UCSD-AML1 (cell line): ENCODE data around the gene C10orf53.
"Not testable (repeated sequence)": the region's sequence is repeated elsewhere in the genome, so short reads cannot be mapped to it uniquely, and the experiment has no call there.

Source experiments
- DNase-seq: peaks from one replicate; lab custom pipeline; 2025; ENCODE audit not compliant: unreplicated experiment; lab: John Stamatoyannopoulos, UW

Gene C10orf53

DNA sequence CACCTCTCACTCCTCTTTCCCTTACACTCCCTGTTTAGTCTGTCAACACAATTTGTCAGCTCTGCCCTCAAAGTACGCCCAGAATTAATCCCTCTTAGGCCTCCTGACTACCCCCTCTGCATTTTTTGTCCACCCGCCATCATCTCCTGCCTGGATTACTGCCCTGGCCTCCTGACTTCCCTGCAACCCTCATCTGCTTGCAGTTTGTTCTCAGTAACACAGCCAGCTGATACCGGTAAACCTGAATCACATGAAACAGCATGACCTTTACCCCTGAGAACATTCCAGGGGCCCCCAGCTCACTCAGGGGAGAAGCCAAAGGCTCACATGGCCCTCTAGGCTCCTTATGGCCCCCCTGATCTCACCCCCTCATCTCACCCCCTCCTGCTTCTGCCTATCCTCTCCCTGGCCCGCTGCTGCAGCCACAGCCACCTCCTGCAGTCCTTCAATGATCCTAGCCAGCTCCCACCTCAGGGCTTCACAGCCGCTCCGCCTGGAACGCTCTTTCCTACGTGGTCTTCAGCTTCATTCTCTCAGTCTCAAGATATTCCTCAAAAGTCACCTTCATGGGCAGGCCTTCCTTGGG, 8.9 kb downstream of the C10orf53 start:
- DNase-seq, result no peak

DNA sequence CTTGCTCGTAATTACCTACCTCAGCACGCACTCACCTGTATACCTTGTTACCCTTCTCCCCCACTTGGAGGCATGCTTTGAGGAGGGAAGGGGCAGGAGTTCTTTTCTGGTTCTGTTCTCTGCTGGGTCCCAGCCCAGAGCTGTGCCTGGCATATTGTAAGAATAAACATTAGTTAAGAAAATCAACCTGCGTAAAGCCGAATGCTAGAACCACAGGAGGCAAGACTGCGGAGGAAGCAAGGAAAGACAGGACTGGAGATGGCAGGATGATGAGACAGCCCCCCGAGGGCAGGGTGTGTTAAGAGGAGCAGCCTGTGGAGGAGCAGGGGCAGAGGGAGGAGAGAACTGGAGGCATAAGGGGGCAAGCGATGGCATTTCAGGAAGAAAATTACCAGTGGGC, 9.5 kb downstream of the C10orf53 start:
- no peak for DNase-seq

DNA sequence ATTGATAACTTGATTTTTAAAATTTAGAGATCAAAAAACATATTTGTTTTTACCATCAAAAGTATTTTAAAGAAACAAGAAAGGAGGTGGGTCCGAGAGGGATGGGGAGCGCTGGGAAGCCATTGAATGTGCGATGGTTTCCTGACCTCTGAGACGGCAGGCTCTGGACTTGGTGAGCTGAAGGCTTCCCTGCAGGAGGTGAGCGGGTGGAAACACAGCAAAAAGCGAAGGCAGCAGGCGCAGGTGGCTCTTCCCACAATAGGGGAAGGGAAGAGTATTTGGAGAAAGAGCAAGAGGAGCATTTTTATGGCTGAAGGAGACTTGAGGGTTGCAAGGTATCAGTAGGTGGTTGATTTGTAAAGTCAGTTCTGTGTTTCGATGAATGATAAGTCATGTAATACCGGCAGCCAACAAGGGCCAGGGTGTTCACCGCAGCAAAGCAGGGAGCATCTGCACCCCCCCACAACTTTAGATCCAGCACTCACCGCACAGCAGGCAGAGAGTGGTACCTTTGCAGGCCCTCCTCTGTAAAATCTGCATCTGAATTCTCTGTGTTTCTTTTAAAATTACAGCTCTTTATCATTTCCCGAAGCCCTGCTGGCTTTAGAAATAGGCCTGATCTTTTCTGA, 10.5 kb downstream of the C10orf53 start:
- DNase-seq, result no peak

DNA sequence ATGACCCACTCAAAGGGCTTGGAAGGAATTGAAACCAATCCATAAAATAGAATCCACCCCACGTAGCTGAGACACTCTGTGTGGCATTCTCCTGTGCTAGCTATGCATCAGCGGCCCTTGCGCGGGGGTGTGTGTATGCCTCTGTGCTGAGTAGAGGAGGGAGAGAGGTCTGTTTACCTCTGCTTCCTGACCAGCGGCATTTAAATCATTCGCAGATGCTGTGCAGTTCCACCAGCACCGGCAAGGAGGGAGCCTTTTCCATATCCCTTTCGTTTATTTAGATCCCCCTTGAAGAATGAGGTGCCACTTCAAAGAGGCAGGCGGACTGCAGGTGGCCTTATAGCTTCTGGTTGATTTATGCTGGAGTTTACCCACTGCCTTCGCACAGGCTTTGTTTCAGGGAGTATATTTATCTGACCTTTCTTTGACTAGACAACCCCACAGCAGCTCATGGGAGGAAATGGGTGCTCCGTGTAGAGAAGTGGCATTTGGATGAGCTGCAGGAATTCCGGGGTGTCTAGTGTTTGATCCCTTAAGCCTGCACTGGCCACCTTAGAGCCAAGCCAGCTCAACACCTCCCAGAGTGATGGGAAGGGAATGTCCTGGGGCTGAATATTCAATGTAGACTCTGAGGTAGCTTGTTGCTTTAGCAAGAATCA, 11.4 kb downstream of the C10orf53 start:
- no peak for DNase-seq

DNA sequence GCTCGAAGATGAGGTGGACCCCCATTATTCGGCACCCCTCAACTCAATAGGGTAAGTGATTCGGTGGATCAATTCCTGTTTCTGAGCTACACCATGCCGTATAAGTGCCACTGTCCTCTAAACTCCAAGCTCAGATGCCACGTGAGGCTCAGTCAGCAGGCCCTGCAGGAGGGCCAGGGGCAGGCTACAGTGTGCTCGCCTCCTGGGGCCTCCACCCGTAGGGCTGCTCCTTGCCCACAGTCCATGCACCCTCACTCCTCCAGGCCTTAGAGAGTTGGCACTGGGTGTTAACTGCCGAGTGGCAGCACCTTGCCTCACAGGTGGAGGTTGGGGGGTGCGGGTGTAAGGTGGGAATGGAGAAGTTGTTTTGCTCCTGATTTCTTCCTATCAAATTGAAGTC, 12.1 kb downstream of the C10orf53 start:
- DNase-seq, result no peak

DNA sequence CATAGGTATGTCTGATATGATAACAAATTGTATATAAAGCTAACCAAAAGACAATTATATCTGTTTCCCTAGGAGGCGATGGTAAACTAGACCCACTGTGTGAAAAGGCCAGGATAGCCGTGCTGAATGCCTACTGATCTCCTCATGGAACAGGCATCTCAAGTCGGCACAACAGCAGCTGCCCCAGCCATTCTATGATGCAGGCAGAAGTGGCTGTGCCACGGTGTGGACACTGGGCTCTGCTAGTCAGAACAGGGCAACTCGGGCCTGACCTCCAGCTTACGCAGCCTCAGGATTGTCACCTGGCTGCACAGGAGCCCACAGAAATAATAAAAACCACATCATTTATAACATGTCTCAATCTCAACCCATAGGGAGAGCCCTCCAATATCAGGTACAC, 15.0 kb downstream of the C10orf53 start:
- DNase-seq, result no peak

DNA sequence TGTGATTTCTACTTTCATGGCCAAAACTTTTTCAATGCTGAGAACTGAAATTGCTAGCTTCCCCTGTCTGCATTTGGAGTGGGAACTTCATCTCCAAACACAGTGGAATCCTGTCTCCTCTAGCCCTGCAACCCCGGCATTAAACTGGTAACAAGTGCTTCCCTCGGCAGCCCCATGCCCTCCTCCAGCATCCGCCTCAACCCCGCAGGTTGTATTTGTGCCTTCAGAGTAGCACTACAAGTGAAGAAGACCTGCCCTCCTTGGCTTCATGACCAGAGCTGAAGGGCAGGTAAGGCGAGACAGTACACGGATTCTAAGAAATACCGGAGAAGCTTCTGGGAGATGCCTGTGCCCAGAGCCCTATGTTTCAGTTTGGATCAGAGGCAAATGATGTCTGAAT, 16.9 kb downstream of the C10orf53 start:
- DNase-seq, result no peak

DNA sequence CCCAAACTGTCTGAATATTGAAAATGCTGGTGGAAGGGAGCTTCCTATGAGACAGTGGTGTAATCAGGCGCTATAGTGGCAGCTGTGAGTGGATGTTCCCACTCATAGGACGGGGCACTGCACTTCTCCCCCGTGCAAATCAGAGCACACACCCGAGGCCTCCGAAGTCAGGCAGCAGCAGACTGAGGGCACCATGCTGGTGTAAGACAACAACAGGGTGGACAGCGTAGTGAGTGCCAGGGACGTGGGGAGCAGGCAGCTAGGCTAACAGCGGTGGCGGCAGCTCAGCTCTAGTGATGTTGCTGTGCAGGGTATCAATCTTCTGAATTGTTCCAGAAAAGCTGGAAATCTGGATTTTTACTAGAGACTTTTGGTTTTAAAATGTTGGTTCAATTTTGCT, 19.2 kb downstream of the C10orf53 start:
- no peak for DNase-seq

DNA sequence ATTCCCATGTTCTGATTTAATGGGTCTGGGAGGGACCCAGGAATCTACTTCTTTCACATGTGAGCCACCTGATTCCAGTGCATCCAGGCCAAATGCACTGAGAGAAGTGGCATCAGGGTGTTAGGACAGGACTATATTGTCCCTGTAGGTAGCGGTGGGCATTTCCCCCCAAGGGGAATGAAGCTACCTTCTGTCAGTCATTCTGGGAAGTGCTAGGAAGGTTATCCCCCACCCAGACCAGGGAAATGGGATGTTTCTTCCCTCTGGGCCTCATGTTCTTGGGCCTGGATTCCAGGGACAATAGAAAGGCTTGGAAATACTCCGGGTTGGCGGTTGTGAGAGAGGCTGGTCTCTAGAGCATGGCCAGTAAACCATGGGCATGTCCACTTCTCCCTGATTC, 20.8 kb downstream of the C10orf53 start:
- DNase-seq, result no peak

DNA sequence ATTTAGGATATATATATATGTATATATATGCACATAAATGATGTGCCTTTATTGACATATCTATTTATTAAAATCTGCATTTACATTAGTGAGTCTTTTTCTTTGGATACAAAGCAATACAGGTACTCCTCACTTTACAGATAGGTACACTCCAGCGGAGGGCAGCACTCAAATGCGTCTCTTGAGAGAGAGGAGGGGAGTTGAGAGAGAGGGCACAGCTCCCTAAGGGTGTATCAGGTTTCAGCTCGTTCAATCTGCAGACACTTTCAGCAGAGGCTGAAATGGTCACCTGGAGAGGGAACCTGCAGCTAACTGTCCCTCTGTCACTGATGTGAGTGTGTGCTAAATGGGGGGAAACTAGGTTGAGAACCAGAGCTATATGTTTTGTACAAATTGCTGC, 21.5 kb downstream of the C10orf53 start:
- no peak for DNase-seq

DNA sequence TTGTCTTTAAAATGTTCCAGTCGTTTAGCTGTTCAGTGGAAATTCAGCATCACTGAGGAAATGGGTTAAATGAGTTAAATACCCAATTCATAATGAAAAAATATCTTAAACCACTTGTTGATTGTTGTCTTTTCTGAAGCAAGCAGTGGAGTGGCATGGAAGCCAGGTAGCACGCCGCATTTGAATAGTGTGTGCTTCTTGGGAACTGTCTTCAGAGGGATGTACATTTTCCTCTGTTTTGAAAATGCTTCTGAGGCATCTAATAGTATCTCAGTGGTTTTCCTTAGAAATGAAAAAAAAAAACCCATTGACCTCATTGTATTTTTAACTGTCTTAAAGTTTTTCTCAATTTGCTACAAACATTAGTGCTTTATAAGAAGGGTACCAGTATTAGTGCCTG, 28.1 kb downstream of the C10orf53 start:
- no peak for DNase-seq

DNA sequence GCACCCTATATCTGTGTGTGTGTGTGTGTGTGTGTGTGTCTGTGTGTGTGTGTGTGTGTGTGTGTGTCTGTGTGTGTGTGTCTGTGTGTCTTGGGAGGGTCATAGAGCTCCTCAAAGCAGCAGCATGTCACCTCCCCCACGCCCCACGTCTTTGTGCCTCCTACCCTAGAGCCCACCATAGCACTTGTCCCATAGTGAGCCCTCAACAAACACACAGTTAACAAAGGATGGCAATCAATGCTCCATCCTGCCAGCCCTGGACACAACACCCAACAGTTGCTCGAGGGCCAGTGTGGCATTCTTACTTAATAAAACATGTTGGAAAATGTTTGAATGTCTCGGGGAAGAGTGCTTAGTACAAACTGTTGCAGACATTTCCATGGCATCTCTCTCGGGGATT, 30.5 kb downstream of the C10orf53 start:
- no peak for DNase-seq

DNA sequence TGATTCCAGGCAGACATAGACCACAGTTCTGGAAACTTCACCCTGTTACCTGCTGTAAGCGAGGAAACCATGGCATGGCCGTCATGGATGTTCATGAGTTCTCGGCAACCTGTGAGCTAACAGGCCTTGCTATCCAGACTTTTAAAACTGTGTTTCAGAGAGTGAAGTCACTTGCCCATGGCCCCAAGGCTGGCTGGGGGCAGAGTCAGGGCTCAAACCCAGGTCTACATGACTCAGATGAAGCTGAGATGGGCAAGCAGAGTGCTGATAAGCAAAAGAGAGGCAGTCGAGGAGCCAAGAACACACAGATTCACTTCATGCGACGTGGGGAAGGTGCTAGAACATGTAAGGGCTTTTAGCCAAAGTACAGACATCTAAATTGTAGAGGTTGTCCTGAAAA, 31.5 kb downstream of the C10orf53 start:
- DNase-seq, result no peak

DNA sequence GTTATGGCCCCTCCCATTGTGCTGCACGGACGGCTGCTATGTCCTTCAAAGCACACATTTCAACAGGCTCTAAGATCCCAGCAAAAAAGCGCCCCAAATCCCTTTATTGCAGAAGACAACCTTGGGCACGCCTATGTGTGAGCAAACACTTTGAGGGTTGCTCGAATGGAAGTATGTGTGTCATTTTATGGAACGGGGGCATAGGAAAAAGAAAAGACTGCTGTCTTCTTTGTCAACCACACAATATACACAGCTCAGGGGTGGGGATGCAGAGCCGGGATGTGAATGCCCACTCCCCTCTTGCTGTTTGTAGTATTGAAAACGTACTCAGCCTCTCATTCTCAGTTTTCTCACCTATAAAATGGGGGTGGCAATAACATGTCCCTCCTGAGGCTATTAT, 32.0 kb downstream of the C10orf53 start:
- DNase-seq, result no peak

DNA sequence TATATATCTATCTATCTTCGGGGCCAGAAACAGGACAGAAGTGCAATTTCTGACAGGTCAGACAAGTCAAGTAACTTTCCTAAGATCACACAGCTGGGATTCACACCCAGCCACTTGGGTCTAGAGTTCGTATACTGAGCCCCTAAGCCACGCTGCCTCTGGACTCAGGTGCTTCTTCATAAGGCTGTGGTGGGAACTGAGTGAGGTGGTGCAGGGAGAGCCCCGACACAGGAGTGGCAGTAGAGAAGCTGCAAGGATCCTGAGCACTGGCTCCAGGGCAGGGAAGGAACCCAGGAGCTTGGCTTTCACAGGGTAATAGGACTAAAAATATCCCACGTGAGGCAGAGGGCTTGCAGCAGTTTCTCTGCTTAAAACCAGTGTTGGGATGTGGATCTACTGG, 33.8 kb downstream of the C10orf53 start:
- DNase-seq, result no peak

DNA sequence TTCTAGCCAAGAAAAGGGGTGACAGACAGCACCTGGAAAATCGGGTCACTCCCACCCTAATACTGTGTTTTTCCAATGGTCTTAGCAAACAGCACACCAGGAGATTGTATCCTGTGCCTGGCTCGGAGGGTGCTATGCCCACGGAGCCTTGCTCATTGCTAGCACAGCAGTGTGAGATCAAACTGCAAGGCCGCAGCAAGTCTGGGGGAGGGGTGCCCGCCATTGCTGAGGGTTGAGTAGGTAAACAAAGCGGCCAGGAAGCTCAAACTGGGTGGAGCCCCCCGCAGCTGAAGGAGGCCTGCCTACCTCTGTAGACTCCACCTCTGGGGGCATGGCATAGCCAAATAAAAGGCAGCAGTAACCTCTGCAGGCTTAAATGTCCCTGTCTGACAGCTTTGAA, 35.7 kb downstream of the C10orf53 start:
- DNase-seq, result not testable (repeated sequence)

DNA sequence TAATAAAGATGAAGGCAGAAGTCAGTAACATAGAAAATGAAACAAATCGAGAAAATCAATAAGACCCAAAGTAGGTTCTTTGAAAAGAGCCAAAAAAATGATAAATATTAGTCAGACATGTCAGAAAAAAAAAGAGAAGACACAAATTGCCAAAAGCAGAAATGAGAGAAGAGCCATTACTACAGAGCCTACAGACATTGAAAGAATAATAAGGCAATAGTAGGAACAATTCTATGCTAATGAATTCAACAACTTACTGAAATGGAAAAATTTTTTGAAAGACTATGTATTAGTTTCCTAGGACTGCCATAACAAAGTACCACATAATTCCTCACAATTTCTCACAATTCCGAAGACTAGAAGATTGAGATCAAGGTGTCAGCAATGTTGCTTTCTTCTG, 47.1 kb downstream of the C10orf53 start:
- no peak for DNase-seq

DNA sequence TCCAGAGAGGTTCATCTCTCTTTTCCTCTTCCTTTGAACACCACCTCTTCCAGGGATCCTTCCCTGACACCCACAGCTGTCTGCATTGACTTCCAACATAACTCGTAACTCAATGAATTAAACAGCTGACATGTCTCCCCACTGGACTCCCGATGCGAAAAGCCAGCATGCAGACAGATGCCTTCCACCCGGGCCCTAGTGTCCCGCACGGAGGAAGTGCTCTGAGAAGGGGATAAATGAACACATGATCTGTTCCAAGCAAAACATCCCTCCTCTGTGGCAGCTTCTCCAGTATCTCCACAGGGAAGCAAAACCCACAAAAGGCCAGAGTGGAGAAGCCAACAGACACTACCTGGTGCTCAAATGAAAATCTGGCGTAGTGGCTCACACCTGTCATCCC, 54.4 kb downstream of the C10orf53 start:
- no peak for DNase-seq

DNA sequence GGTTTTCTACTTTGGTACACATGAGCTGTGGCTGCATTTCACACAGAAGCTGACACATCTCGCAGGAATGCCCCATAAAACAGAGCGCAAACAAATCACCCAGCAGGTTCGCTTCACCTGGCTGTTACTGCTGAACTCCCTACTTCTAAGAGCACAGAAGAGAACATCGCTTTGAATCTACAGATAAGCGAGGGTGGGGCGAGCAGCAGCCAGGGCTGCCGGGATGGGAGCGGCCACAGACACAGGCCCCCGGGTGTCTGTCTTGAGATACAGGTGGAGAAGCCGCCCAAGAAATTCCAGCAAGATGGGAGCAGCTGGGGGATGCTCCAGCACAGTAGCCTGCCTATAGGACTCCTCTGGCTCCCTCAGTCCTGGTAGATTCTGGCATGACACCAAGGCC, 55.2 kb downstream of the C10orf53 start:
- DNase-seq, result no peak

DNA sequence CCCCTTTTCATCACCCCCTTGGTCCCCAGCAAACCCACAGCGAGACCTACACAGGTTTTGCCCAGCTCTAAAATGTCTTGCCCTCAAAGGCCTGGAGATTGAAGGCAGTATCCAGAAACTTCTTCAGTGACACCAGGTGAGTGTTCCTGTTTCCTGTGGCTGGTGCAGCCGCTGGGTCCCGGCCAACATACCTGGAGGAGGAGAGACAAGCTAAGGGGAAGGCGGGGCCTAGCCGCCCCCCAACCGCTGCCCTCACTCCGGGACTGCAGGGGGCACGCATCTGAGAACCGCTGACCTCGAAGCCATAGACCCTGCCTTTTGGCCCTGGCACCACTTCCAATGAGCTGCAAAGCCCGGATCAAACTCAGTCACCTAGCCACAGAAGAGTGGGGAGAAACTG, 55.7 kb downstream of the C10orf53 start:
- DNase-seq, result no peak

DNA sequence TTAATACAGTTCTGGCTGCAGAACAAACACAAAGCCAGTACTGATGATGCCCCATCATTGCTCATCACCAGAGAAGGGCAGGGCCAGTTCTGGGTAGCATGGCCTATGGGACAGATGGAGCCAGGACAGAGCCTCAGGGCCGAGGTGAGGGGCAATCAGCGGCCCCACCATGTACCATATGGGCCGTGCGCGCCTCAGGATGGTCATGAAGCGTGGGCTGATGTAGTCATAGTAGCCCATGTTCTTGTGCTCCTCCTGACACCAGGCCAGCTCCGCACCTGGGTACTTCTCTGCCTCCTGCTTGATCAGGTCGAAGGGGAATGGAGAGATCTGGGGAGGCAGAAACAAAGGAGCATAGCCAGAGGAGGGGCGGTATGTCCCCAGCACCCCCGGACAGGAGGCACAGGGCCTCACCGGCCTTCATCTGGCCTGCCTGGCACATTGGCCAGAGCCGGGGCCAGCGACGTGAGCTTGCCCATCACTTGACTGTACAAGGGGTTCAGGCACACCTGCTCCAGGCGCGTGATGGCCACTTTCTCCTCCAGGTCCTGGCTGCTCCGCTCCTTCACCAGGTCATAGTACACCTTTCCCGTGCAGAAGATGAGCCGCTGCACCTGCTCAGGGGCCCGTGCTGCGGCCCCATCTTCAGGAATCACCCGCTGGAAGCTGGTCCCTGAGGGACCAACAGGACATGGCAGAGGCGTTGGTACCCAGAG, 56.6 kb downstream of the C10orf53 start:
- DNase-seq, result no peak

DNA sequence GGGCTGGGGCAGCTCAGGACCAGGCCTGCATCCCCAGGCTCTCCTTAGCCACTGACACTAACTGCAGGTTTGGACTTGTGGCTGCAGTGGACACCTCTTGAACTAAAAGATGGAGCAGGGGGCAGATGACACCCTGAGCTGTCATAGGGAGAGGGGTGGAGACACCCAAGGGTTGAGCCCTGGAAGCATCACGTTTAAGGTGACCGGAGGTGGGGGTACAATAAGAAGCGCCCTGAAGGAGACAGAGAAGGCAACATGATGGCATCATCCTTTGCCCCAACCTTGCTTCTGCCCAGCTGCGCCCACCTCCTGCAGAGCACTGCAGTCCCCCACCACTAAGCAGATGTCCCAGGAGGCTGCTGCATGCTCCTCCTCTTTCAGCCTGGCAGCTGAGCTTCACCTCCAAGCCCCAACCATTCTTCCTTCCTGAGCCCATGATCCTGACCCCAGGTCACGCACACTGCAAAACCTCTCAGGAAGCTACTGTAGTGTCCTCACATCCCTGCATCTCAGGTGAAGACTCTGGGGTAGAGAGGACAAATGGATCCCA, 57.2 kb downstream of the C10orf53 start:
- no peak for DNase-seq
